Activated CD8-positive, alpha-beta T cell treated with anti-CD3 and anti-CD28 coated beads for 36 hours (primary cell): ENCODE results near the gene MTUS2. TPM values are rescaled to one million over a fixed set of nuclear protein-coding genes. Genes with fewer than 3 reads are reported as not detected.

Source experiments
- ATAC-seq: fragments of 200-7000 bp; cut with Tn5 transposase; one replicate; pipeline ENCODE4 v1.10.0; 2021; ENCODE audit warnings: mild to moderate bottlenecking, moderate library complexity
- CTCF ChIA-PET: fragments of 350-600 bp; sonication (Branson Sonifier 250); formaldehyde crosslinking; loops from one replicate; lab custom pipeline; 2021; ENCODE audit warnings: antibody characterized with exemption; lab: Charles Lee
- POLR2A ChIA-PET: fragments of 350-600 bp; sonication (Branson Sonifier 250); formaldehyde crosslinking; loops from one replicate; lab custom pipeline; 2021; ENCODE audit warnings: antibody characterized with exemption; lab: Charles Lee
- DNase-seq: peaks from one replicate; pipeline ENCODE4 v3.0.0-alpha.2; 2020
- H3K27ac Mint-ChIP-seq: one replicate; pipeline ENCODE4 v1.8.0; 2021; ENCODE audit warnings: mild to moderate bottlenecking, mixed read lengths
- H3K27me3 Mint-ChIP-seq: one replicate; pipeline ENCODE4 v1.8.0; 2021; ENCODE audit warnings: mixed read lengths
- H3K36me3 Mint-ChIP-seq: one replicate; pipeline ENCODE4 v1.8.0; 2021; ENCODE audit warnings: low read depth, mixed read lengths
- H3K4me1 Mint-ChIP-seq: one replicate; pipeline ENCODE4 v1.8.0; 2021; ENCODE audit warnings: low read depth, mixed read lengths
- H3K4me3 Mint-ChIP-seq: one replicate; pipeline ENCODE4 v1.8.0; 2021; ENCODE audit warnings: mild to moderate bottlenecking, moderate library complexity, mixed read lengths
- H3K9me3 Mint-ChIP-seq: one replicate; pipeline ENCODE4 v1.8.0; 2021; ENCODE audit warnings: mixed read lengths
- CTCF ChIP-seq: fragments of 200-600 bp; IDR thresholded peaks from one replicate; pipeline ENCODE4 v1.8.0; 2022; ENCODE audit warnings: antibody characterized with exemption, mild to moderate bottlenecking
- intact Hi-C: fragments of 100-400 bp; cut with micrococcal nuclease; formaldehyde crosslinking; loops from one replicate; pipeline ENCODE4 v1.10.0; 2022
- total RNA-seq, 2 experiments: library from RNA; stranded (reverse); gene quantifications; one replicate each; pipeline ENCODE4 v1.2.3, GENCODE V29; 2021

The MTUS2 gene
- total RNA-seq, 2 experiments from 2014 or later = not detected

- H3K27me3 Mint-ChIP-seq = no peaks in the 10 kb centered on the region
- no peak for ATAC-seq
- DNase-seq = no peak
- H3K27ac Mint-ChIP-seq = no peak overlapping the region
- intact Hi-C loops = no loop called here
- no peaks in the 10 kb centered on the region for H3K9me3 Mint-ChIP-seq
- H3K4me1 Mint-ChIP-seq = no peaks in the 10 kb centered on the region
- ChIA-PET CTCF (interaction anchor here (1.0 kb wide), 1 partner anchor 10 kb away, joined by 3 read pairs; no protein-coding TSS in a partner anchor), POLR2A (no interaction called here)
- TF ChIP-seq CTCF = no peak
- no peaks in the 10 kb centered on the region for H3K36me3 Mint-ChIP-seq
- no peak overlapping the region for H3K4me3 Mint-ChIP-seq
Measured at GRCh38 chr13:29115842-29116241, 295.7 kb downstream of the MTUS2 start.

DNA sequence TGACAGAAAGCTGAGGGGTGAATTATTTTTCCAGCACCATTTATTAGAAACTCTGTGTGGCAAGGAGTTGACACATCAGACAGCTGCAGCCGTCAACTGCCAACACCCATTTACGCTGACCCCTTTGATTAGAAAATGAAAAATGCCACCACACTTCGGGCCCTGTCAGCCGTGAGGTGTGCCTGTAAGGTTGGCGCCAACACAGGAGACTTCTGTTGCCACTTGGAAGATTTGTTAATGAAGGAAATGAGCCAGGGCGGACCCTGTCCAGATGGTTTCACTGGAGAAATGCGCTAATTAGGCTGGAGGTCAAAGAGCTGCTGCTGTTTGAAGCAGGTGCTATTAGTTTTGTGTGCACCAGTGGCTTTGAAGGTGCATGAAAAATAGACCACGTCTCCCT, 297.5 kb downstream of the MTUS2 start:
- TF ChIP-seq CTCF = no peak
- Mint-ChIP-seq H3K4me3 (no peak overlapping the region), H3K27ac (no peak overlapping the region), H3K4me1 (no peaks in the 10 kb centered on the region), H3K9me3 (no peaks in the 10 kb centered on the region), H3K36me3 (no peaks in the 10 kb centered on the region), H3K27me3 (no peaks in the 10 kb centered on the region)
- POLR2A ChIA-PET = no interaction called here
- DNase-seq (no peak), ATAC-seq (no peak)
- intact Hi-C loops = no loop called here
- CTCF ChIA-PET = no interaction called here

DNA sequence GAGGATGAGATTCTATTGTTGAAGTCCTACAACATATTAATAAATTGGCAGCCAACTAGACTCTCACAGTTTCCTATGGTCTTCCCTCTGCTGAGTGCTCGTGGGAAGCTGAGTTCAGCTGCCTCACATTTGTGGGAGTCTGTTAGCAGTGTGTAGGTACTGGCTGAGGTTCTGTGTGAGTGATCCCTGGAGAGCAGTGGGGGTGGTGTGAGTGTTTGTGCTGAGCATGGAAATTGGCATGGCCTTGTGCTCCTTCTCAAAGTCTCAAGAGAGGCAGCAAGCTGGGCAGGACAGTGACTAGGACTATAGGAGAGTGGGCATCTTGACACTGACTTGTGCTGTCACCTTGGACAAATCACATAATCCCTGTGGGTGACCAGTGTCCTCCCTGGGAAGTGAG, 298.3 kb downstream of the MTUS2 start:
- Mint-ChIP-seq H3K9me3 (no peaks in the 10 kb centered on the region), H3K27ac (no peak overlapping the region), H3K27me3 (no peaks in the 10 kb centered on the region), H3K4me3 (no peak overlapping the region), H3K4me1 (no peaks in the 10 kb centered on the region), H3K36me3 (no peaks in the 10 kb centered on the region)
- POLR2A ChIA-PET = no interaction called here
- ATAC-seq (no peak), DNase-seq (no peak)
- intact Hi-C loops = no loop called here
- CTCF ChIA-PET = no interaction called here
- no peak for TF ChIP-seq CTCF

DNA sequence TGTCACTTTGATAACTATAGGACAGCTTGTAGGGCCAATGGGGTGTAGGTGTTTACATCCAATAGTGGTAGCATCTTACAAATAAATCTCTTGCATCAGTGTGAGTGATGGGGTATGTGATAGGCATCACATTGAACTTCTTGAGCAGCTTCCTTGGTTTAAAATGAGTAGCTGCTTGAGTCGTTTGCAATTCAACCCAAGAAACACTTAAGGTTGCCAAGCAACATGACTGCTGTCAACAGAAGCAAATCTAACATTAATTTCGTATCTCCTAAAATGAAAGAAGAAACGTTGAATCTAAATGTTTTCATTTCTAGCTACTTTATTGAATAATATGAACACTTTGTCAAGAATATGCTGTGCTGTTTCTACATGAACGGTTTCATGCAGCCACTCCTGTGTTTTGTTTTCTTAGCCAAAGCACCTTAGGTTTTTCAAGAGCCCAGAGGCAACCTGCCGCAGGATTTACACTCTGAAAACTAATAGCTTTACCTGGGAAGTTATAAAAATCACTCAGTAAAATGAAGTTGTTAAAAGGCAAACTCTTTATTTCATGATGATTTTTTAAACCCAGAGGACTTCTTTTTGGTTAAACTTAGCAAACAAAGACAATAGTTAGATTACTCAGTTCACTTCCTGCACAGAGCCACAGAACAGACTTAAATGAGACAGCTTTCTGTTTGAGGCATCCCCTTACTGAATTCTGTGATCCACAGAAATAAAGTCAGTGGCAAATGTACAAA, 305.2 kb downstream of the MTUS2 start:
- H3K36me3 Mint-ChIP-seq = no peaks in the 10 kb centered on the region
- no peak for ATAC-seq
- DNase-seq = no peak
- H3K27me3 Mint-ChIP-seq = no peaks in the 10 kb centered on the region
- ChIA-PET POLR2A (no interaction called here), CTCF (interaction anchor here (1.0 kb wide), 1 partner anchor 10 kb away, joined by 3 read pairs; no protein-coding TSS in a partner anchor)
- peaks cover 3% of the 10 kb centered on the region for H3K4me1 Mint-ChIP-seq
- intact Hi-C loops = no loop called here
- no peaks in the 10 kb centered on the region for H3K9me3 Mint-ChIP-seq
- no peak for TF ChIP-seq CTCF
- no peak overlapping the region for H3K27ac Mint-ChIP-seq
- H3K4me3 Mint-ChIP-seq = no peak overlapping the region

DNA sequence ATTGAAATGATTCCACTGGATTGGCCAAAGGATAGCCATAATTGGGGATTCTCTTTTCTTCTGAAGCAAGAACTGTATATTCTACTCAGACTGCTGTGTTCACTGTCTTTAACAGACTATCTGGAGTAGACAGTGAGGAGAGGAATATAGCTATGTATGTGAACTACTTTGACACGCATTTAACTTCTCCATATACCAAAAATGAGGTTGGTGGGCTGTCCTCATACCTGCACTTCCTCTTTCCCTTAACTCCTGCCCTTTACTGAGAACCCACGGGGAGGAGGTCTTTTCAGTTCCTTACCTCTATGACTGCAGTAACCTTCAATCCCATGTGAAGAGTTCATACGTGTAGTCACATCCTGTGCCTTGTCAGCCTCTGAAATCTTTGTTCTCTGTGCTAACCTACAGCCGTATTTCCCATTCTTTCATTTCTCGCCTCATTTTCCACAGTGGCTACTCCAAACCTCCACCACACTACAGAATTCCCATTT, 305.8 kb downstream of the MTUS2 start:
- no peaks in the 10 kb centered on the region for H3K36me3 Mint-ChIP-seq
- peaks cover 3% of the 10 kb centered on the region for H3K4me1 Mint-ChIP-seq
- no peak overlapping the region for H3K4me3 Mint-ChIP-seq
- H3K27me3 Mint-ChIP-seq = no peaks in the 10 kb centered on the region
- no peak overlapping the region for H3K27ac Mint-ChIP-seq
- DNase-seq = no peak
- ChIA-PET POLR2A (no interaction called here), CTCF (interaction anchor here (1.0 kb wide), 1 partner anchor 10 kb away, joined by 3 read pairs; no protein-coding TSS in a partner anchor)
- peak; percentile 34 for ATAC-seq
- no peak for TF ChIP-seq CTCF
- no peaks in the 10 kb centered on the region for H3K9me3 Mint-ChIP-seq
- intact Hi-C loops = no loop called here
